WTC11 (cell line): ENCODE measurements around the gene CPNE5.

Experiments used
- CBFB ChIP-seq: sonication (generic); formaldehyde crosslinking; IDR thresholded peaks from 2 replicates; pipeline ENCODE4 v1.8.1; 2022; ENCODE audit warnings: mild to moderate bottlenecking, low read depth, missing genetic modification reagents
- CREB1 ChIP-seq: sonication (generic); formaldehyde crosslinking; IDR thresholded peaks from 2 replicates; pipeline ENCODE4 v1.8.0; 2023; ENCODE audit warnings: mild to moderate bottlenecking, missing genetic modification reagents
- ZNF232 ChIP-seq: sonication (generic); formaldehyde crosslinking; IDR thresholded peaks from 2 replicates; pipeline ENCODE4 v1.8.0; 2022; ENCODE audit warnings: mild to moderate bottlenecking, missing genetic modification reagents
- TF ChIP-seq, protein P1 (sequence below): sonication (generic); formaldehyde crosslinking; IDR thresholded peaks from 2 replicates; pipeline ENCODE4 v1.8.1; 2023; ENCODE audit warnings: mild to moderate bottlenecking, missing genetic modification reagents
- TF ChIP-seq, protein P2 (sequence below): fragments of 200-600 bp; IDR thresholded peaks from 2 replicates; pipeline ENCODE4 v1.8.0; 2022; ENCODE audit warnings: antibody characterized with exemption

DNA sequence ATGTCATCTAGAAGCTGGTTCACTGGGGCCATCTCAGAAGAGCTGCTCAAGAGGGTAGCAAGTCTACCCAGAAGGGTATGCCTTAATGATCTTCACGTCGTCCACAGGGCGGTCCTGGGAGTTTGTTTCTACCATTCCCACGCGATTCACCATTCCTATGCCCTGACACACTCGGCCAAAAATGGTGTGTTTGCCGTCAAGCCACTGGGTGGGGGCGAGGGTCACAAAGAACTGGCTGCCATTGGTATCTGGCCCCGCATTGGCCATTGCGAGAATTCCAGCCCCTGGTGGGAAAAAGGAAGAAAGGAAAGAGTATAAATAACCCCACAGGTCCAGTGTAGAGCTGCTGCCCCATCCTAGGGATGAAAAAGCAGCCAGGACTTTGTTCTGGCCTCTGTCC is 16.5 kb upstream of the CPNE5 start:
- TF ChIP-seq, protein P1, sequence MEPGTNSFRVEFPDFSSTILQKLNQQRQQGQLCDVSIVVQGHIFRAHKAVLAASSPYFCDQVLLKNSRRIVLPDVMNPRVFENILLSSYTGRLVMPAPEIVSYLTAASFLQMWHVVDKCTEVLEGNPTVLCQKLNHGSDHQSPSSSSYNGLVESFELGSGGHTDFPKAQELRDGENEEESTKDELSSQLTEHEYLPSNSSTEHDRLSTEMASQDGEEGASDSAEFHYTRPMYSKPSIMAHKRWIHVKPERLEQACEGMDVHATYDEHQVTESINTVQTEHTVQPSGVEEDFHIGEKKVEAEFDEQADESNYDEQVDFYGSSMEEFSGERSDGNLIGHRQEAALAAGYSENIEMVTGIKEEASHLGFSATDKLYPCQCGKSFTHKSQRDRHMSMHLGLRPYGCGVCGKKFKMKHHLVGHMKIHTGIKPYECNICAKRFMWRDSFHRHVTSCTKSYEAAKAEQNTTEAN (CRISPR knock-in tag), result no peak
- TF ChIP-seq ZNF232, result no peak
- no peak for TF ChIP-seq CREB1 (CRISPR knock-in tag)
- TF ChIP-seq, protein P2, sequence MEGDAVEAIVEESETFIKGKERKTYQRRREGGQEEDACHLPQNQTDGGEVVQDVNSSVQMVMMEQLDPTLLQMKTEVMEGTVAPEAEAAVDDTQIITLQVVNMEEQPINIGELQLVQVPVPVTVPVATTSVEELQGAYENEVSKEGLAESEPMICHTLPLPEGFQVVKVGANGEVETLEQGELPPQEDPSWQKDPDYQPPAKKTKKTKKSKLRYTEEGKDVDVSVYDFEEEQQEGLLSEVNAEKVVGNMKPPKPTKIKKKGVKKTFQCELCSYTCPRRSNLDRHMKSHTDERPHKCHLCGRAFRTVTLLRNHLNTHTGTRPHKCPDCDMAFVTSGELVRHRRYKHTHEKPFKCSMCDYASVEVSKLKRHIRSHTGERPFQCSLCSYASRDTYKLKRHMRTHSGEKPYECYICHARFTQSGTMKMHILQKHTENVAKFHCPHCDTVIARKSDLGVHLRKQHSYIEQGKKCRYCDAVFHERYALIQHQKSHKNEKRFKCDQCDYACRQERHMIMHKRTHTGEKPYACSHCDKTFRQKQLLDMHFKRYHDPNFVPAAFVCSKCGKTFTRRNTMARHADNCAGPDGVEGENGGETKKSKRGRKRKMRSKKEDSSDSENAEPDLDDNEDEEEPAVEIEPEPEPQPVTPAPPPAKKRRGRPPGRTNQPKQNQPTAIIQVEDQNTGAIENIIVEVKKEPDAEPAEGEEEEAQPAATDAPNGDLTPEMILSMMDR, result no peak
- TF ChIP-seq CBFB, result no peak
